Measurements from ENCODE around the gene UNC5B.

The UNC5B gene

DNA sequence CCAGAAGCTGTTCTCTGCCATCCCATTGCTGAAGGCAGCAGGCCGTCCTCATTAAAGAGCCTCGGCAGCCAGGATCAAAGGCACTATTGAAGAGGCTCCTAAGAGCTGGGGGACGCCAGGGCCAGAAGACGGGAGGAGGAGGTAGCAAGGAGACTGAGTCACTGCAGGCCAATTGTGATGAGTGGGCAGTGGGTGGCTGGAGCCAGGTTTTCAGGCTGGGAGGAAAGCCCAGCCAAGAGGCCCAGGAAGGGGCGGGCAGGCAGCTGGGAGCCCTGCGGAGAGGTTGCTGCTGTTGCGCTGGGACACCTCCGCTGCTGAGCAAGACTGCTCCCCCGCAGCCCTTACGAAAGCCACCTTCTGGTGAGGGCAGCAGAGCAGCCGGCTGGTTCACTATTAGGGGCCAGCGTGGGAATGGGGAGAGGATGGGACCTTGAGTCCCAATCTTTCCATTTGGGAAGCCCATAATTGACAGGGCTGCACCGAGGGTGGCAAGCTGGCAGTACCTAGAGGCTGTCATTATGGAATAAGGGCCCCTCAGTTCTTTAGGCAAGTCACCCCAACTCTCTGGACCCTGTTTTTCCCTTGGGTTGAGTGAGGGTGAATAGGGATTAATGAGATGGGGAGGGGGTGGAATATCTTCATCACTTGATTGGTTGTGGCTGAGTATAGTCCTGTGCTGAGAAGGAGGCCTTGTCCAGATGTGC, 48.4 kb downstream of the UNC5B start:
- Histone ChIP-seq H3K27me3 (replicated peaks; ENCODE audit: control insufficient read depth, insufficient read depth, low read length) (no peaks in the 10 kb centered on the region; the same call in none of the 2 replicates), H3K36me3 (ENCODE audit: control insufficient read depth, insufficient read depth, low read length) (no peaks in the 10 kb centered on the region), H3K4me3 (replicated peaks; ENCODE audit: low read depth, low read length) (no peak overlapping the region)
- no peak for DNase-seq (ENCODE audit: extremely low read depth, insufficient read length)
- TF ChIP-seq, protein P1, sequence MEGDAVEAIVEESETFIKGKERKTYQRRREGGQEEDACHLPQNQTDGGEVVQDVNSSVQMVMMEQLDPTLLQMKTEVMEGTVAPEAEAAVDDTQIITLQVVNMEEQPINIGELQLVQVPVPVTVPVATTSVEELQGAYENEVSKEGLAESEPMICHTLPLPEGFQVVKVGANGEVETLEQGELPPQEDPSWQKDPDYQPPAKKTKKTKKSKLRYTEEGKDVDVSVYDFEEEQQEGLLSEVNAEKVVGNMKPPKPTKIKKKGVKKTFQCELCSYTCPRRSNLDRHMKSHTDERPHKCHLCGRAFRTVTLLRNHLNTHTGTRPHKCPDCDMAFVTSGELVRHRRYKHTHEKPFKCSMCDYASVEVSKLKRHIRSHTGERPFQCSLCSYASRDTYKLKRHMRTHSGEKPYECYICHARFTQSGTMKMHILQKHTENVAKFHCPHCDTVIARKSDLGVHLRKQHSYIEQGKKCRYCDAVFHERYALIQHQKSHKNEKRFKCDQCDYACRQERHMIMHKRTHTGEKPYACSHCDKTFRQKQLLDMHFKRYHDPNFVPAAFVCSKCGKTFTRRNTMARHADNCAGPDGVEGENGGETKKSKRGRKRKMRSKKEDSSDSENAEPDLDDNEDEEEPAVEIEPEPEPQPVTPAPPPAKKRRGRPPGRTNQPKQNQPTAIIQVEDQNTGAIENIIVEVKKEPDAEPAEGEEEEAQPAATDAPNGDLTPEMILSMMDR (IDR thresholded peaks at IDR 0.05; ENCODE audit: insufficient read depth, low read length, poor library complexity, severe bottlenecking): no peak

DNA sequence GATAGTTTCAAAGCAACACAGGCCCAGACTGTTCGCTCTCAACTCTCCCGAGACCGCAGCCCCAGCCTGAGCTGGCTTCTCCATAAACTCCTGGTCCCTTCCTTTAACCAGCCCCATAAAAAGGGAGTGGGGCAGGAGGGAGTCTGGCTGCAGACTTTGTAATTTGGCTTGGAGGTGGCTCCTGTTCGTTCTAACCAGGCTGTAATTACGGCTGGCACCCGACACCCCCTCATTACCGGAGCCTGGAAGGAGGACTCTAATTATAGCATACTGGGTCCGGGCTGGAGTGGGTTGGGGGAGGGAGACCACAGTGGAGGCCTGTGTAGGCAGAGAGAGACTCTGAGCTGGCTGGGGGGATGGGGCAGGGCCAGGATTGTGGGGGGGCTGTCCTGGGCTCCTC, 49.7 kb downstream of the UNC5B start:
- H3K4me3 ChIP-seq (replicated peaks; ENCODE audit: low read depth, low read length): no peak overlapping the region
- H3K36me3 ChIP-seq (ENCODE audit: control insufficient read depth, insufficient read depth, low read length): no peaks in the 10 kb centered on the region
- DNase-seq (ENCODE audit: extremely low read depth, insufficient read length): no peak
- TF ChIP-seq, protein P1 (IDR thresholded peaks at IDR 0.05; ENCODE audit: insufficient read depth, low read length, poor library complexity, severe bottlenecking): no peak
- no peaks in the 10 kb centered on the region; the same call in none of the 2 replicates for H3K27me3 ChIP-seq (replicated peaks; ENCODE audit: control insufficient read depth, insufficient read depth, low read length)

DNA sequence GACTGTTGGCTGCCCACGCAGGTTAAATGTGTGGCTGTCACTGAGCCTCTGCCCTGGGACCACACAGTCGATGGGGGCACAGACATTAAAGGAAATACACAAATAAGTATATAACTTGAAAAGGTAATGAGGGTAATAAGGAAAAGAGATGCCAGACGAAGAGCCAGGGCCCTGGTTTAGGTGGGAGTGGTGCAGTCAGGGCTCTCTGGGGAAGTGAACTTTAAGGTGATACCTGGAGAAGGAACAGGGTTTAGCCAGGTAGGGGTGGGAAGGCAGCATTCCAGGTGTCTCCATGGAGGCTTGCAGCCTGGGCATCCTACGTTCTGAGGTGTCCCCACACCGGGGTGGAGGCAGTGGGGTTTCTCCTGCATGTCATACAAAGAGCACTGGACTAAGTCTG, 50.4 kb downstream of the UNC5B start:
- TF ChIP-seq, protein P1 (IDR thresholded peaks at IDR 0.05; ENCODE audit: insufficient read depth, low read length, poor library complexity, severe bottlenecking): no peak
- H3K27me3 ChIP-seq (replicated peaks; ENCODE audit: control insufficient read depth, insufficient read depth, low read length): no peaks in the 10 kb centered on the region; the same call in none of the 2 replicates
- H3K4me3 ChIP-seq (replicated peaks; ENCODE audit: low read depth, low read length): no peak overlapping the region
- DNase-seq (ENCODE audit: extremely low read depth, insufficient read length): no peak
- no peaks in the 10 kb centered on the region for H3K36me3 ChIP-seq (ENCODE audit: control insufficient read depth, insufficient read depth, low read length)

DNA sequence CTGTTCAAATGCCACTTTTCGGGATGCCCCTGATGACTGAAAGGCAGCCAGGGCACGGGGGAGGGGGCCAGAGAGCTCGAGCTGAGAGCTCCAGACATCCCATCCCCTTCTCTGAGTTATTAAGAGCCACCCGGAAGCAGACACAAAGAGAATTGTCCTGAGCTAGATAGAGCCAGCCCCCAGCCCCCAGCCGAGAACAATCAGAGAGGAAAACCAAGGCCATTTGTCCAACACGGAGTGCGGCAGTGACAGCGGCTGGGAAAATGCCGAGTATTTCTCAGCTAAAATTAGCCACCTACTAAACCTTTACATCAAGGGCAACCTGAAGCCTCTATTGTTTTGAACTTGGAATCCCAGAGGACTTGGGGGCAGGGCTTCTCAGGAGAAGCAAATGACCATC, 51.0 kb downstream of the UNC5B start:
- H3K27me3 ChIP-seq (replicated peaks; ENCODE audit: control insufficient read depth, insufficient read depth, low read length): no peaks in the 10 kb centered on the region; the same call in none of the 2 replicates
- no peak for DNase-seq (ENCODE audit: extremely low read depth, insufficient read length)
- TF ChIP-seq, protein P1 (IDR thresholded peaks at IDR 0.05; ENCODE audit: insufficient read depth, low read length, poor library complexity, severe bottlenecking): no peak
- no peaks in the 10 kb centered on the region for H3K36me3 ChIP-seq (ENCODE audit: control insufficient read depth, insufficient read depth, low read length)
- H3K4me3 ChIP-seq (replicated peaks; ENCODE audit: low read depth, low read length): no peak overlapping the region

DNA sequence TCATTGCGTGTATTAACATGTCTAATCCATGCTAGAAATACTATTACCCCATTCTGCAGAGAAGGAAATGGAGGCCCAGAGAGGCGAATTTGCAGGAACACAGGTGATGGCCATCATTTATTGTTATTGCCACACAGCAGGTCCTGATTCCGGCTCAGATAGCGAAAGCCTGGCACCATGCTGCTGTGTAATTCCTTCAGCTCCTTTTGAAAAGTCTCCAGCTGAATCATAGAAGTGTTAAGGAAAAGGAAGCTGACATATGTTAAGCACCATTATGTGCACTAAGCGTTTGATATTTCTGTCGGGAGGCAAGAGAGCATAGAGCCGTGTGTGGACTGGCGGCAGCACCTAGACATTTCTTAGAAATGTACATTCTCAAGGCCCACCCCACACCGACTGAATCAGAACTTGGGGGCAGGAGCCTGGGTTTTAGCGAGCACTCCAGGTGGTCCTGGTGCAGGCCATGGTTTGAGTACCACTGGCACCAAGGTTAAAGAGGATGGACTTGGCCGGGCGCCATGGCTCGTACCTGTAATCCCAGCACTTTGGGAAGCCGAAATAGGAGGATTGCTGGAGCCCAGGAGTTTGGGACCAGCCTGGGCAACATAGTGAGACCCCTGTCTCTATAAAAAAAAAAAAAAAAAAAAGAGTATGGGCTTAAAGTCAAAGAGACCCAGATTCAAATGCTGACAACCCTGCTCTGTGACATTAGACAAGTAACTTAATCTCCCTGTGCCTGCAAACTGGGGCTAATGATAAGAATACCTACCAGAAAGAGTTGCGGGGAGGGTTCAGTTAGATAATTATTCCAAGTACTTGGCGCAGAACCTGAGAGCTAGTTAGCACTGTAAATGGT, 52.2 kb downstream of the UNC5B start:
- DNase-seq (ENCODE audit: extremely low read depth, insufficient read length): no peak
- H3K36me3 ChIP-seq (ENCODE audit: control insufficient read depth, insufficient read depth, low read length): no peaks in the 10 kb centered on the region
- no peak overlapping the region for H3K4me3 ChIP-seq (replicated peaks; ENCODE audit: low read depth, low read length)
- no peaks in the 10 kb centered on the region; the same call in none of the 2 replicates for H3K27me3 ChIP-seq (replicated peaks; ENCODE audit: control insufficient read depth, insufficient read depth, low read length)
- TF ChIP-seq, protein P1 (IDR thresholded peaks at IDR 0.05; ENCODE audit: insufficient read depth, low read length, poor library complexity, severe bottlenecking): no peak

All from GM06990 (cell line).